B cell (primary cell): ENCODE measurements around the gene NBEAL2. TPM values are rescaled to one million over a fixed set of nuclear protein-coding genes. Genes with fewer than 3 reads are reported as not detected.

Experiments used
- ATAC-seq: fragments of 200-7000 bp; cut with Tn5 transposase; one replicate; pipeline ENCODE4 v1.10.0; 2021; ENCODE audit warnings: low read depth, mild to moderate bottlenecking, moderate number of reproducible peaks, moderate library complexity
- CTCF ChIA-PET: fragments of 350-600 bp; sonication (Branson Sonifier 250); formaldehyde crosslinking; loops from one replicate; lab custom pipeline; 2021; ENCODE audit warnings: antibody characterized with exemption, inconsistent platforms; lab: Charles Lee
- POLR2A ChIA-PET: fragments of 350-600 bp; sonication (Branson Sonifier 250); formaldehyde crosslinking; loops from one replicate; lab custom pipeline; 2021; ENCODE audit warnings: antibody characterized with exemption; lab: Charles Lee
- DNase-seq: peaks from one replicate; pipeline ENCODE4 v3.0.0; 2013
- H2AFZ ChIP-seq: 2 replicates; pipeline ENCODE4 v1.6.1; 2012; ENCODE audit warnings: mild to moderate bottlenecking, low read depth, low read length; ENCODE audit not compliant: insufficient read depth, poor library complexity, severe bottlenecking
- H3K27ac ChIP-seq, 2 donors: 1 replicate in 1 of 2; 2 replicates in 1 of 2; pipeline ENCODE4 v1.5.1; 2012 to 2013; ENCODE audit warnings: low read length in 2 of 2, mild to moderate bottlenecking in 2 of 2, moderate library complexity in 1 of 2
- H3K27me3 ChIP-seq, 4 experiments: fragments of 200-600 bp in 1 of 4; sonication (generic) in 1 of 4; replicated peaks in 1 of 4; 1 replicate in 2 of 4; 2 replicates in 2 of 4; pipeline versions ENCODE4 v1.6.1 to v1.7.0; 2013 to 2016; ENCODE audit warnings: low read length in 3 of 4, mild to moderate bottlenecking in 2 of 4, mixed read lengths in 1 of 4, moderate library complexity in 1 of 4; ENCODE audit not compliant: insufficient read depth in 4 of 4, control insufficient read depth in 3 of 4; ENCODE audit errors: control extremely low read depth in 1 of 4
- H3K36me3 ChIP-seq, 2 experiments: replicated peaks in 1 of 2; 1 replicate in 1 of 2; 2 replicates in 1 of 2; pipeline versions ENCODE4 v1.6.1 to v1.7.1; 2013; ENCODE audit warnings: low read length in 1 of 2; ENCODE audit not compliant: insufficient read depth in 2 of 2, control insufficient read depth in 1 of 2; ENCODE audit errors: control extremely low read depth in 1 of 2, extremely low read depth in 1 of 2
- H3K4me1 ChIP-seq, 2 donors: fragments of 200-600 bp in 1 of 2; sonication (generic) in 1 of 2; 1 replicate in 1 of 2; 2 replicates in 1 of 2; pipeline versions ENCODE4 v1.5.1 to v1.6.1; 2013 to 2017; ENCODE audit warnings: low read length in 2 of 2; ENCODE audit not compliant: control insufficient read depth in 2 of 2, insufficient read depth in 2 of 2
- H3K4me2 ChIP-seq: replicated peaks from 2 replicates; pipeline ENCODE3; 2012; ENCODE audit warnings: mild to moderate bottlenecking, low read depth, low read length; ENCODE audit not compliant: poor library complexity, severe bottlenecking
- H3K4me3 ChIP-seq, 5 experiments: fragments of 200-600 bp in 1 of 5; sonication (generic) in 1 of 5; 1 replicate in 3 of 5; 2 replicates in 2 of 5; pipeline versions ENCODE4 v1.5.1 to v1.7.0; 2011 to 2016; ENCODE audit warnings: low read length in 4 of 5, mild to moderate bottlenecking in 4 of 5, low read depth in 2 of 5, control low read depth in 1 of 5, moderate library complexity in 1 of 5; ENCODE audit not compliant: insufficient read depth in 1 of 5; ENCODE audit errors: control extremely low read depth in 1 of 5, extremely low read depth in 1 of 5
- H3K79me2 ChIP-seq: fragments of 200-600 bp; sonication (generic); one replicate; pipeline ENCODE4 v1.6.0; 2016; ENCODE audit warnings: low read length; ENCODE audit not compliant: control insufficient read depth, insufficient read depth
- H3K9ac ChIP-seq: fragments of 200-600 bp; sonication (generic); 2 replicates; pipeline ENCODE4 v1.6.1; 2017; ENCODE audit warnings: mild to moderate bottlenecking, low read length, moderate library complexity
- H3K9me3 ChIP-seq, 3 donors: one replicate each; pipeline versions ENCODE4 v1.6.1 to v1.7.1; 2013; ENCODE audit warnings: low read length in 2 of 3; ENCODE audit not compliant: control insufficient read depth in 2 of 3, insufficient read depth in 1 of 3; ENCODE audit errors: control extremely low read depth in 1 of 3
- H4K20me1 ChIP-seq: 2 replicates; pipeline ENCODE4 v1.6.0; 2012; ENCODE audit warnings: mild to moderate bottlenecking, low read length; ENCODE audit not compliant: insufficient read depth, control insufficient read depth, poor library complexity, severe bottlenecking
- H3K27ac Mint-ChIP-seq: one replicate; pipeline ENCODE4 v1.8.0; 2021; ENCODE audit warnings: mixed read lengths
- H3K27me3 Mint-ChIP-seq: one replicate; pipeline ENCODE4 v1.8.0; 2021; ENCODE audit warnings: mixed read lengths
- H3K4me1 Mint-ChIP-seq: one replicate; pipeline ENCODE4 v1.8.0; 2021; ENCODE audit warnings: mixed read lengths
- H3K4me3 Mint-ChIP-seq: one replicate; pipeline ENCODE4 v1.8.0; 2021; ENCODE audit warnings: mixed read lengths
- H3K9me3 Mint-ChIP-seq: one replicate; pipeline ENCODE4 v1.8.0; 2022; ENCODE audit warnings: mixed read lengths; ENCODE audit not compliant: insufficient read depth
- EZH2 ChIP-seq: IDR thresholded peaks from 2 replicates; pipeline ENCODE4 v1.6.1; 2012; ENCODE audit warnings: borderline replicate concordance, low read depth, mild to moderate bottlenecking, moderate library complexity, low read length; ENCODE audit not compliant: insufficient read depth, poor library complexity, severe bottlenecking
- WGBS: methylation state at CpG from one replicate; pipeline ENCODE4 v1.1.5; 2013; ENCODE audit warnings: missing lambda C conversion rate; ENCODE audit not compliant: insufficient coverage; 5-methylcytosine and 5-hydroxymethylcytosine counted together
- intact Hi-C: fragments of 100-400 bp; cut with micrococcal nuclease; formaldehyde crosslinking; loops from one replicate; pipeline ENCODE4 v1.10.0; 2022
- polyA plus RNA-seq: library from polyadenylated mRNA; depleted of rRNA; stranded (reverse); fragments of >200 nt; gene quantifications from 2 replicates; pipeline ENCODE4 v1.2.3, GENCODE V29; 2012
- total RNA-seq, 2 donors: library from RNA; stranded (reverse); fragments of 120-200 nt in 1 of 2; gene quantifications; 1 replicate in 1 of 2; 2 replicates in 1 of 2; pipeline versions ENCODE4 v1.2.3 to v1.2.4, GENCODE V29; 2013 to 2022
- TF ChIP-seq, protein P1 (sequence below): fragments of 200-600 bp; IDR thresholded peaks from one replicate; pipeline ENCODE4 v1.8.0; 2022; ENCODE audit warnings: antibody characterized with exemption, mild to moderate bottlenecking

NBEAL2 gene
- total and polyA plus RNA-seq, 2 donors (not counting 1 experiment from before 2014, with no cell fraction given) = 63.8 to 155 TPM

DNA sequence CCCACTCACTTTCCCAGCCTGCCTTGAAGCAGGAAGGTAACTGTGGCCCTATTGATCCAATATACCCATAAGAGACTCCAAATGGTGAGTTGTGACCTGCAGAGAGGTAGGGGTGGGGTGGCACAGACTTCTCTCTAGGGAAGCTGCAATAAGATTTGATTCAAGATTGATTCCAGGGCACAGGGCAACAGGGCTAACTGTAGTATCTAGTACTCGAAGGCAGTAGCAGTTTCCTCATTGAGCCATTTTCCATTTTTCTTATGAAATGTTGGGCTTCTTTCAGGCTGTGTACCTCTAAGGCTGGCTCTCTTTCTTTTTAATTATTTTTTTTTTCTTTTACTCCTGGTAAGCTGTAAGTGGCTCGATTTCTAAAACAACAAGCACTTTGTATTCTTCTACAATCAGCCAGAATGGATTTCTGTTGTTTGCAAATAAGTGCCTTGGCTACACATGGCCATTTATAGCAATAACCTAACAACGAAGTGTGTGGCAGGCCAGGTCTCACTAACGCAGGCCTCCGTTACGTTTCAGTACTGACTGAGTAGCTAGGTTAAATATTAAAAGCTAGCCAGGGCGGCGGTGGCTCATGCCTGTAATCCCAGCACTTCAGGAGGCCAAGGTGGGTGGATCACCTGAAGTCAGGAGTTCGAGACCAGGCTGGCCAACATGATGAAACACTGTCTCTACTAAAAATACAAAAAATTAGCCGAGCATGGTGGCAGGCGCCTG lies 22.2 kb upstream of the NBEAL2 start:
- ChIA-PET CTCF (interaction anchor here (0.6 to 2.3 kb wide), 3 partner anchors 27 to 1335 kb away, joined by 3 to 9 read pairs (median 5); no protein-coding TSS in a partner anchor), POLR2A (interaction anchor here (1.0 kb wide), 1 partner anchor 22 kb away, joined by 3 read pairs; the partner anchor contains the start of gene NBEAL2)
- Histone ChIP-seq H4K20me1 (peaks cover 99% of the 10 kb centered on the region), H2AFZ (no peak overlapping the region), H3K79me2 (peaks cover 100% of the 10 kb centered on the region), H3K4me3 (no peak overlapping the region), H3K4me2 (peak overlapping the region; percentile 14), H3K4me1 (peaks cover 83 to 89% of the 10 kb centered on the region in 2 donors), H3K9ac (no peak overlapping the region), H3K27ac (peak overlapping the region in 1 of 2 donors; percentile 34), H3K27me3 (no peaks in the 10 kb centered on the region), H3K9me3 (no peaks in the 10 kb centered on the region), H3K36me3 (peaks cover 0 to 19% of the 10 kb centered on the region in 2 experiments)
- Mint-ChIP-seq H3K27ac (peak overlapping the region; percentile 37), H3K9me3 (no peaks in the 10 kb centered on the region), H3K4me3 (no peak overlapping the region), H3K27me3 (no peaks in the 10 kb centered on the region), H3K4me1 (peaks cover 92% of the 10 kb centered on the region)
- ATAC-seq (no peak), DNase-seq (no peak)
- TF ChIP-seq, protein P1, sequence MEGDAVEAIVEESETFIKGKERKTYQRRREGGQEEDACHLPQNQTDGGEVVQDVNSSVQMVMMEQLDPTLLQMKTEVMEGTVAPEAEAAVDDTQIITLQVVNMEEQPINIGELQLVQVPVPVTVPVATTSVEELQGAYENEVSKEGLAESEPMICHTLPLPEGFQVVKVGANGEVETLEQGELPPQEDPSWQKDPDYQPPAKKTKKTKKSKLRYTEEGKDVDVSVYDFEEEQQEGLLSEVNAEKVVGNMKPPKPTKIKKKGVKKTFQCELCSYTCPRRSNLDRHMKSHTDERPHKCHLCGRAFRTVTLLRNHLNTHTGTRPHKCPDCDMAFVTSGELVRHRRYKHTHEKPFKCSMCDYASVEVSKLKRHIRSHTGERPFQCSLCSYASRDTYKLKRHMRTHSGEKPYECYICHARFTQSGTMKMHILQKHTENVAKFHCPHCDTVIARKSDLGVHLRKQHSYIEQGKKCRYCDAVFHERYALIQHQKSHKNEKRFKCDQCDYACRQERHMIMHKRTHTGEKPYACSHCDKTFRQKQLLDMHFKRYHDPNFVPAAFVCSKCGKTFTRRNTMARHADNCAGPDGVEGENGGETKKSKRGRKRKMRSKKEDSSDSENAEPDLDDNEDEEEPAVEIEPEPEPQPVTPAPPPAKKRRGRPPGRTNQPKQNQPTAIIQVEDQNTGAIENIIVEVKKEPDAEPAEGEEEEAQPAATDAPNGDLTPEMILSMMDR = no peak
- no peak for TF ChIP-seq EZH2
- intact Hi-C loops = no loop called here
- WGBS = 100% methylated on average over 2 of the region's 11 CpGs
